Osteocyte (in vitro differentiated cells): ENCODE measurements around the gene DNAJB2. TPM values are rescaled to one million over a fixed set of nuclear protein-coding genes. Genes with fewer than 3 reads are reported as not detected.
A peak's percentile ranks its signal among the peaks of the same experiment; 100 is the strongest.

Source experiments
- DNase-seq: peaks from one replicate; pipeline ENCODE4 v3.0.0; 2021; ENCODE audit warnings: mixed read lengths; ENCODE audit not compliant: unreplicated experiment; ENCODE audit errors: extremely low spot score
- H3K27ac Mint-ChIP-seq: one replicate; pipeline ENCODE4 v1.8.0; 2021; ENCODE audit warnings: mild to moderate bottlenecking, mixed read lengths; ENCODE audit not compliant: unreplicated experiment
- H3K27me3 Mint-ChIP-seq: one replicate; pipeline ENCODE4 v1.8.0; 2021; ENCODE audit warnings: mixed read lengths; ENCODE audit not compliant: unreplicated experiment
- H3K36me3 Mint-ChIP-seq: one replicate; pipeline ENCODE4 v1.8.0; 2021; ENCODE audit warnings: mixed read lengths; ENCODE audit not compliant: unreplicated experiment
- H3K4me1 Mint-ChIP-seq: one replicate; pipeline ENCODE4 v1.8.0; 2021; ENCODE audit warnings: mixed read lengths; ENCODE audit not compliant: unreplicated experiment
- H3K4me3 Mint-ChIP-seq: one replicate; pipeline ENCODE4 v1.8.0; 2021; ENCODE audit warnings: mild to moderate bottlenecking, moderate library complexity, mixed read lengths; ENCODE audit not compliant: unreplicated experiment
- H3K9me3 Mint-ChIP-seq: one replicate; pipeline ENCODE4 v1.8.0; 2021; ENCODE audit warnings: mixed read lengths; ENCODE audit not compliant: unreplicated experiment
- CTCF ChIP-seq: fragments of 200-600 bp; sonication (generic); IDR thresholded peaks from 2 replicates; pipeline ENCODE4 v1.5.0; 2021; ENCODE audit warnings: antibody characterized with exemption, mild to moderate bottlenecking, moderate library complexity
- total RNA-seq: library from RNA; stranded (reverse); gene quantifications from 2 replicates; pipeline ENCODE4 v1.2.1, GENCODE V29; 2021

DNAJB2 gene
- total RNA-seq, 1 donor from 2014 or later, result 43.3 TPM

- H3K4me1 Mint-ChIP-seq, result peaks cover 14% of the 10 kb centered on the region
- no peak overlapping the region for H3K27ac Mint-ChIP-seq
- no peak for TF ChIP-seq CTCF
- DNase-seq, result no peak
- no peaks in the 10 kb centered on the region for H3K9me3 Mint-ChIP-seq
- no peaks in the 10 kb centered on the region for H3K27me3 Mint-ChIP-seq
- H3K4me3 Mint-ChIP-seq, result no peak overlapping the region
- no peaks in the 10 kb centered on the region for H3K36me3 Mint-ChIP-seq
Measured at GRCh38 chr2:219270055-219270372, 9.2 kb upstream of the DNAJB2 start.

DNA sequence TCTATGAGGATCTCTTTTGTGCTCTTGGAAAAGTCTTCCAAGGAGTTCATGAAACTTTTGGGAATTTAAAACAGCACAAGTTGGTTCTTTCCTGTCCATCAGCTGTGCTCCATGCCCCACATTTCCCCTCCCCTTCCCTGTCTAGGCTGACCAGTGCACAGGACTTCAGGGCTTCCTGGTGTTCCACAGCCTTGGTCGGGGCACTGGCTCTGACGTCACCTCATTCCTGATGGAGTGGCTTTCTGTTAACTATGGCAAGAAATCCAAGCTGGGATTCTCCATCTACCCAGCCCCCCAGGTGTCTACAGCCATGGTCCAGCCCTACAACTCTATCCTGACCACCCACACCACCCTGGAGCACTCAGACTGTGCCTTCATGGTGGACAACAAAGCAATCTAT, 8.1 kb upstream of the DNAJB2 start:
- Mint-ChIP-seq H3K36me3 (no peaks in the 10 kb centered on the region), H3K4me1 (peaks cover 14% of the 10 kb centered on the region), H3K9me3 (no peaks in the 10 kb centered on the region), H3K27me3 (no peaks in the 10 kb centered on the region), H3K27ac (no peak overlapping the region), H3K4me3 (no peak overlapping the region)
- no peak for TF ChIP-seq CTCF
- no peak for DNase-seq

- H3K27me3 Mint-ChIP-seq, result no peaks in the 10 kb centered on the region
- no peak for TF ChIP-seq CTCF
- no peak overlapping the region for H3K4me3 Mint-ChIP-seq
- peaks cover 15% of the 10 kb centered on the region for H3K4me1 Mint-ChIP-seq
- H3K36me3 Mint-ChIP-seq, result no peaks in the 10 kb centered on the region
- no peak overlapping the region for H3K27ac Mint-ChIP-seq
- no peaks in the 10 kb centered on the region for H3K9me3 Mint-ChIP-seq
- no peak for DNase-seq
Measured at GRCh38 chr2:219272356-219272755, 6.8 kb upstream of the DNAJB2 start.

GRCh38 chr2:219272995-219273394, 6.2 kb upstream of the DNAJB2 start:
- H3K4me3 Mint-ChIP-seq, result no peak overlapping the region
- H3K36me3 Mint-ChIP-seq, result no peaks in the 10 kb centered on the region
- H3K27me3 Mint-ChIP-seq, result no peaks in the 10 kb centered on the region
- H3K4me1 Mint-ChIP-seq, result peaks cover 21% of the 10 kb centered on the region
- DNase-seq, result no peak
- TF ChIP-seq CTCF, result no peak
- H3K9me3 Mint-ChIP-seq, result no peaks in the 10 kb centered on the region
- no peak overlapping the region for H3K27ac Mint-ChIP-seq

DNA sequence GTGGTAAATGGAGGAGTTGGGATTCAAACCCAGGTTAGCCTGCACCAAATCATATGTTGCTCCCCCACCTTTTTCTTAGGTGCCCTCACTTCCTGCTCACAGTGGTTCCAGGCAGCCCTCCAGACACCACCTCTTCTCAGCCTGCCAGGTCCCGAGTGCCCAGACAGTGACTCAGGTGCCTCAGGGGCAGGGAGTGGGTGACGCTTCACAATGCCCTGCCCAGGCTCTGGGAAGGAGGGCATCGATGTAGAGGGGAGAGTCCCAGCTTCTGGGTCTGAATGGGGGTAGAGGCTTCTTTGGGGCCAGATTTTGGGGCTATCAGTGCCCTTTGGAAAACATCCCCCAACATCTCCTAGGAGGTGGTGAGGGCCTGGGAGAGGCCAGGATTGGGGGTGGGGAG, 5.2 kb upstream of the DNAJB2 start:
- Mint-ChIP-seq H3K27ac (peak overlapping the region; percentile 25), H3K36me3 (no peaks in the 10 kb centered on the region), H3K27me3 (no peaks in the 10 kb centered on the region), H3K9me3 (no peaks in the 10 kb centered on the region), H3K4me1 (peaks cover 31% of the 10 kb centered on the region), H3K4me3 (no peak overlapping the region)
- no peak for TF ChIP-seq CTCF
- no peak for DNase-seq
